ENCODE data around the gene JMJD1C. TPM values are rescaled to one million over a fixed set of nuclear protein-coding genes. Genes with fewer than 3 reads are reported as not detected.

The JMJD1C gene
- total and polyA plus RNA-seq, 10 of the 15 experiments (the other 5 are each of a cell fraction or from before 2014, with no cell fraction given): 31.2 to 83.3 (median 49.5) TPM

DNA sequence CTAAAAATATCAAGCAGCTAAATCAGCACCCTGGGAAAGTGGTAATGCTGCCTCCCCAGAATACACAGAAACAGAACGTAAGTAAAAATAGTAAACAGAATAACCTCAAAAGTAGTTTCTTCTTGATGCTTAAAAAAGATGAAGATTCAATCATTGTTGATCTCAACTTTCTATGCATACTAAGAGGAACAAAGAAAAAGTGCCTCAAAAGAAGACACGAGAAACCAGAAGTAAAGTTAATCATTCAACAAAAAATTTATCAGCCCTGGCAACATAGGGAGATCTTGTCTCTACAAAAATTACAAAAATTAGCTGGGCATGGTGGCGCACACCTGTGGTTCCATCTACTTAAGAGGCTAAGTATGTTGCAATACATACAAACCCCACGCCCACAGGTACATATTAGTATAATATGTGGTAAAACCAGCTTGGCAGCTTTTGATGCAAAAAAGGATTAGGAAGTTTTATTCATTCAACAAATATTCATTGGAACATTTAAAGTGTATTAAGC is 179.0 kb downstream of the JMJD1C start (continued):
- TF ChIP-seq CEBPB (IDR thresholded peaks at IDR 0.05; ENCODE audit: borderline replicate concordance in 1 of 2, low read depth in 2 of 2, low read length in 2 of 2): 0 out of 4 replicates have a peak, but pooled peaks have one; percentile 27 to 36
- peak; percentile 90 for TF ChIP-seq NFIC (IDR thresholded peaks at IDR 0.05; ENCODE audit: low read depth, low read length)
- peak; percentile 65; the same call in 1 of the 2 replicates for TF ChIP-seq SMARCA5 (IDR thresholded peaks at IDR 0.05)
- TF ChIP-seq, protein P1, sequence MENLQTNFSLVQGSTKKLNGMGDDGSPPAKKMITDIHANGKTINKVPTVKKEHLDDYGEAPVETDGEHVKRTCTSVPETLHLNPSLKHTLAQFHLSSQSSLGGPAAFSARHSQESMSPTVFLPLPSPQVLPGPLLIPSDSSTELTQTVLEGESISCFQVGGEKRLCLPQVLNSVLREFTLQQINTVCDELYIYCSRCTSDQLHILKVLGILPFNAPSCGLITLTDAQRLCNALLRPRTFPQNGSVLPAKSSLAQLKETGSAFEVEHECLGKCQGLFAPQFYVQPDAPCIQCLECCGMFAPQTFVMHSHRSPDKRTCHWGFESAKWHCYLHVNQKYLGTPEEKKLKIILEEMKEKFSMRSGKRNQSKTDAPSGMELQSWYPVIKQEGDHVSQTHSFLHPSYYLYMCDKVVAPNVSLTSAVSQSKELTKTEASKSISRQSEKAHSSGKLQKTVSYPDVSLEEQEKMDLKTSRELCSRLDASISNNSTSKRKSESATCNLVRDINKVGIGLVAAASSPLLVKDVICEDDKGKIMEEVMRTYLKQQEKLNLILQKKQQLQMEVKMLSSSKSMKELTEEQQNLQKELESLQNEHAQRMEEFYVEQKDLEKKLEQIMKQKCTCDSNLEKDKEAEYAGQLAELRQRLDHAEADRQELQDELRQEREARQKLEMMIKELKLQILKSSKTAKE (IDR thresholded peaks at IDR 0.05; ENCODE audit: low read depth, poor library complexity, severe bottlenecking): peak; percentile 84
- peak; percentile 80 for TF ChIP-seq RUNX3 (IDR thresholded peaks at IDR 0.05; ENCODE audit: low read length)
- TF ChIP-seq MEF2A (IDR thresholded peaks at IDR 0.05; ENCODE audit: insufficient read depth, low read depth, low read length): peak; percentile 95

DNA sequence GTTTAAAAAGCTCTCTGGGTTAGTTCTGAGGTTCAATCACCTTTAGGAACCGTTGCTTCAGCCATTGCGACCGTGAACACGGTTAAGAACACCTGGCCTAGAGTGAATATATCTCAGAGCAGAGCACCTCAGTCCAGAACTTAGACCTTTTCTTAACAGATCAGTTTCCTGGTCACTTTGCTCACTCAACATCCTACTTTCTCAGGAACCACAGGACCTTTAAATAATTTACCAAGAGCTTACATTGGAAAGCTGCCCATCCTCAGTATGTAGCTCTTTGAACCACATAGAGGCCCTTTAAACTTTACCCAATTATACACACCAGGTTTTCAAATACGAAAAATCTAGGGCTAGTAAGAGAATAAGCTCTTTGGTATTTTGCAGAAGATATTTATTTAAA is 179.4 kb downstream of the JMJD1C start:
- Histone ChIP-seq H3K4me3 (peak overlapping the region; percentile 19; the same call in 1 of the 2 replicates), H3K79me2 (ENCODE audit: control insufficient read depth, insufficient read depth, low read length) (peaks cover 19% of the 10 kb centered on the region), H3K27ac (ENCODE audit: control insufficient read depth, insufficient read depth) (peak overlapping the region; percentile 73), H3K9ac (ENCODE audit: control insufficient read depth, insufficient read depth, low read length) (peak overlapping the region; percentile 43), H3K4me1 (ENCODE audit: control insufficient read depth, insufficient read depth, low read length) (peaks cover 32% of the 10 kb centered on the region), H3K4me2 (ENCODE audit: control insufficient read depth, insufficient read depth) (peak overlapping the region; percentile 76), H4K20me1 (ENCODE audit: control insufficient read depth, insufficient read depth) (no peaks in the 10 kb centered on the region), H3K27me3 (replicated peaks in 1 of 2; ENCODE audit: control insufficient read depth in 2 of 2, insufficient read depth in 2 of 2, low read length in 1 of 2) (no peaks in the 10 kb centered on the region), H3K36me3 (ENCODE audit: control insufficient read depth in 2 of 2, insufficient read depth in 2 of 2, low read length in 1 of 2) (no peaks in the 10 kb centered on the region; a peak in 1 of 4 replicates), H3K9me3 (replicated peaks; ENCODE audit: control insufficient read depth, insufficient read depth, low read length) (peaks cover 3% of the 10 kb centered on the region; the same call in 2 of the 3 replicates), H2AFZ (ENCODE audit: control insufficient read depth, low read depth, low read length) (peak overlapping the region; percentile 4; the same call in 1 of the 2 replicates)
- ATAC-seq (peak; percentile 72), DNase-seq (ENCODE audit: low read depth, low spot score) (no peak), FAIRE-seq (peak; percentile 61)
- ChIA-PET SMC1A (ENCODE audit: uncharacterized antibody, unreplicated experiment) (interaction anchor here (0.7 to 5.9 kb wide), 32 partner anchors 10 to 345 kb away, joined by 3 to 44 read pairs (median 5); no protein-coding TSS in a partner anchor), RAD21 (ENCODE audit: unreplicated experiment) (interaction anchor here (0.9 to 4.4 kb wide), 17 partner anchors 14 to 344 kb away, joined by 3 to 34 read pairs (median 3); no protein-coding TSS in a partner anchor), POLR2A (interaction anchor here (0.7 to 2.6 kb wide), 9 partner anchors 9 to 97 kb away, joined by 3 to 15 read pairs (median 3); no protein-coding TSS in a partner anchor), CTCF (interaction anchor here (0.6 to 2.6 kb wide), 11 partner anchors 11 to 434 kb away, joined by 3 to 19 read pairs (median 3); no protein-coding TSS in a partner anchor)
- intact Hi-C loops (cut with micrococcal nuclease; ENCODE audit: unreplicated experiment): loop anchor here (2.0 to 5.0 kb wide), 2 partner anchors 18 to 181 kb away; partner anchors contain the start of gene JMJD1C
- WGBS (ENCODE audit: insufficient coverage, insufficient replicate concordance, low lambda C conversion rate, missing lambda C conversion rate): 8% methylated on average over 5 of the region's 5 CpGs
- BruUV-seq (replicated peaks): TSS peak; percentile 45
- in situ Hi-C loops (cut with MboI): no loop called here
- TF ChIP-seq, protein P2, sequence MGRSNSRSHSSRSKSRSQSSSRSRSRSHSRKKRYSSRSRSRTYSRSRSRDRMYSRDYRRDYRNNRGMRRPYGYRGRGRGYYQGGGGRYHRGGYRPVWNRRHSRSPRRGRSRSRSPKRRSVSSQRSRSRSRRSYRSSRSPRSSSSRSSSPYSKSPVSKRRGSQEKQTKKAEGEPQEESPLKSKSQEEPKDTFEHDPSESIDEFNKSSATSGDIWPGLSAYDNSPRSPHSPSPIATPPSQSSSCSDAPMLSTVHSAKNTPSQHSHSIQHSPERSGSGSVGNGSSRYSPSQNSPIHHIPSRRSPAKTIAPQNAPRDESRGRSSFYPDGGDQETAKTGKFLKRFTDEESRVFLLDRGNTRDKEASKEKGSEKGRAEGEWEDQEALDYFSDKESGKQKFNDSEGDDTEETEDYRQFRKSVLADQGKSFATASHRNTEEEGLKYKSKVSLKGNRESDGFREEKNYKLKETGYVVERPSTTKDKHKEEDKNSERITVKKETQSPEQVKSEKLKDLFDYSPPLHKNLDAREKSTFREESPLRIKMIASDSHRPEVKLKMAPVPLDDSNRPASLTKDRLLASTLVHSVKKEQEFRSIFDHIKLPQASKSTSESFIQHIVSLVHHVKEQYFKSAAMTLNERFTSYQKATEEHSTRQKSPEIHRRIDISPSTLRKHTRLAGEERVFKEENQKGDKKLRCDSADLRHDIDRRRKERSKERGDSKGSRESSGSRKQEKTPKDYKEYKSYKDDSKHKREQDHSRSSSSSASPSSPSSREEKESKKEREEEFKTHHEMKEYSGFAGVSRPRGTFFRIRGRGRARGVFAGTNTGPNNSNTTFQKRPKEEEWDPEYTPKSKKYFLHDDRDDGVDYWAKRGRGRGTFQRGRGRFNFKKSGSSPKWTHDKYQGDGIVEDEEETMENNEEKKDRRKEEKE (IDR thresholded peaks at IDR 0.05): no peak
- no peak for TF ChIP-seq CHD1 (IDR thresholded peaks at IDR 0.05; ENCODE audit: low read depth, low read length)
- TF ChIP-seq SMAD1 (IDR thresholded peaks at IDR 0.05; ENCODE audit: low read depth, partially characterized antibody): no peak
- TF ChIP-seq, protein P3, sequence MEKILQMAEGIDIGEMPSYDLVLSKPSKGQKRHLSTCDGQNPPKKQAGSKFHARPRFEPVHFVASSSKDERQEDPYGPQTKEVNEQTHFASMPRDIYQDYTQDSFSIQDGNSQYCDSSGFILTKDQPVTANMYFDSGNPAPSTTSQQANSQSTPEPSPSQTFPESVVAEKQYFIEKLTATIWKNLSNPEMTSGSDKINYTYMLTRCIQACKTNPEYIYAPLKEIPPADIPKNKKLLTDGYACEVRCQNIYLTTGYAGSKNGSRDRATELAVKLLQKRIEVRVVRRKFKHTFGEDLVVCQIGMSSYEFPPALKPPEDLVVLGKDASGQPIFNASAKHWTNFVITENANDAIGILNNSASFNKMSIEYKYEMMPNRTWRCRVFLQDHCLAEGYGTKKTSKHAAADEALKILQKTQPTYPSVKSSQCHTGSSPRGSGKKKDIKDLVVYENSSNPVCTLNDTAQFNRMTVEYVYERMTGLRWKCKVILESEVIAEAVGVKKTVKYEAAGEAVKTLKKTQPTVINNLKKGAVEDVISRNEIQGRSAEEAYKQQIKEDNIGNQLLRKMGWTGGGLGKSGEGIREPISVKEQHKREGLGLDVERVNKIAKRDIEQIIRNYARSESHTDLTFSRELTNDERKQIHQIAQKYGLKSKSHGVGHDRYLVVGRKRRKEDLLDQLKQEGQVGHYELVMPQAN (conservative IDR thresholded peaks at IDR 0.05): no peak
- no peak for TF ChIP-seq SUZ12 (IDR thresholded peaks at IDR 0.05; ENCODE audit: unreplicated experiment)
- no peak for TF ChIP-seq ZSCAN29 (IDR thresholded peaks at IDR 0.05)
- no peak for TF ChIP-seq NR2C1 (IDR thresholded peaks at IDR 0.05)
- TF ChIP-seq, protein P4, sequence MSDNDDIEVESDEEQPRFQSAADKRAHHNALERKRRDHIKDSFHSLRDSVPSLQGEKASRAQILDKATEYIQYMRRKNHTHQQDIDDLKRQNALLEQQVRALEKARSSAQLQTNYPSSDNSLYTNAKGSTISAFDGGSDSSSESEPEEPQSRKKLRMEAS (IDR thresholded peaks at IDR 0.05; ENCODE audit: low read depth, low read length): no peak

All from GM12878 (cell line).